GM12878 (cell line): ENCODE data around the gene RARRES2. TPM values are rescaled to one million over a fixed set of nuclear protein-coding genes. Genes with fewer than 3 reads are reported as not detected.

ENCODE experiments used
- ATAC-seq: fragments of 200-7000 bp; cut with Tn5 transposase; 3 replicates; pipeline ENCODE4 v1.9.1; 2020; ENCODE audit warnings: mild to moderate bottlenecking, moderate library complexity
- BruUV-seq: library from RNA; stranded (reverse); fragments of 400-500 nt; replicated peaks from 2 replicates; lab custom pipeline; 2021; lab: Mats Ljungman, UMichigan
- CTCF ChIA-PET: fragments of 300-600 bp; sonication (Branson Sonifier 250); formaldehyde crosslinking; extraction: SDS; loops from one replicate; lab custom pipeline; 2021; ENCODE audit warnings: inconsistent platforms; lab: Yijun Ruan, JAX
- POLR2A ChIA-PET: fragments of 350-600 bp; formaldehyde crosslinking; extraction: SDS; loops from one replicate; lab custom pipeline; 2021; ENCODE audit warnings: inconsistent platforms; lab: Charles Lee
- RAD21 ChIA-PET: fragments of 300-600 bp; sonication (Branson Sonifier 250); formaldehyde crosslinking; loops from one replicate; lab custom pipeline; 2023; ENCODE audit warnings: antibody characterized with exemption; ENCODE audit not compliant: unreplicated experiment; lab: Charles Lee
- SMC1A ChIA-PET: fragments of 300-600 bp; sonication (Branson Sonifier 250); formaldehyde crosslinking; loops from one replicate; lab custom pipeline; 2023; ENCODE audit not compliant: unreplicated experiment, uncharacterized antibody; lab: Charles Lee
- DNase-seq: peaks from one replicate; pipeline ENCODE4 v3.0.0-alpha.2; 2011; ENCODE audit warnings: low read depth, low spot score
- FAIRE-seq: peaks from 3 replicates; lab custom pipeline; 2011; peaks lifted over from hg19 to GRCh38; lab: Jason Lieb, UNC
- H2AFZ ChIP-seq: 2 replicates; pipeline ENCODE4 v1.6.0; 2011; ENCODE audit warnings: low read depth, low read length, control low read depth; ENCODE audit not compliant: control insufficient read depth
- H3K27ac ChIP-seq: 2 replicates; pipeline ENCODE4 v1.5.1; 2011; ENCODE audit warnings: control low read depth; ENCODE audit not compliant: control insufficient read depth, insufficient read depth
- H3K27me3 ChIP-seq, 2 experiments: replicated peaks in 1 of 2; 2 replicates each; pipeline versions ENCODE4 v1.6.0 to v1.6.1; 2011; ENCODE audit warnings: low read length in 1 of 2; ENCODE audit not compliant: control insufficient read depth in 2 of 2, insufficient read depth in 2 of 2
- H3K36me3 ChIP-seq, 2 experiments: 2 replicates each; pipeline ENCODE4 v1.5.1; 2011; ENCODE audit warnings: low read length in 1 of 2; ENCODE audit not compliant: control insufficient read depth in 2 of 2, insufficient read depth in 2 of 2
- H3K4me1 ChIP-seq: 2 replicates; pipeline ENCODE4 v1.6.1; 2011; ENCODE audit warnings: mild to moderate bottlenecking, low read length, moderate library complexity, mixed read lengths; ENCODE audit not compliant: control insufficient read depth, insufficient read depth
- H3K4me2 ChIP-seq: 2 replicates; pipeline ENCODE4 v1.6.0; 2011; ENCODE audit warnings: control low read depth; ENCODE audit not compliant: control insufficient read depth, insufficient read depth
- H3K4me3 ChIP-seq: fragments of 200-600 bp; sonication (generic); 2 replicates; pipeline ENCODE4 v1.5.1; 2016
- H3K79me2 ChIP-seq: 2 replicates; pipeline ENCODE4 v1.6.0; 2011; ENCODE audit warnings: low read length; ENCODE audit not compliant: control insufficient read depth, insufficient read depth
- H3K9ac ChIP-seq: 2 replicates; pipeline ENCODE4 v1.8.0; 2011; ENCODE audit warnings: low read length, control low read depth, mixed read lengths; ENCODE audit not compliant: control insufficient read depth, insufficient read depth
- H3K9me3 ChIP-seq: replicated peaks from 3 replicates; pipeline ENCODE4 v1.5.1; 2011; ENCODE audit warnings: mild to moderate bottlenecking, low read length; ENCODE audit not compliant: control insufficient read depth, insufficient read depth
- H4K20me1 ChIP-seq: 2 replicates; pipeline ENCODE4 v1.6.0; 2011; ENCODE audit not compliant: control insufficient read depth, insufficient read depth
- EGR1 ChIP-seq, 2 experiments: IDR thresholded peaks; 1 replicate in 1 of 2; 2 replicates in 1 of 2; pipeline ENCODE4 v1.6.1; 2011 to 2012; ENCODE audit warnings: low read depth in 2 of 2, low read length in 2 of 2, borderline replicate concordance in 1 of 2, mild to moderate bottlenecking in 1 of 2, moderate library complexity in 1 of 2
- HDAC6 ChIP-seq: fragments of 200-600 bp; sonication (generic); IDR thresholded peaks from one replicate; pipeline ENCODE4 v1.8.0; 2017; ENCODE audit warnings: antibody characterized with exemption; ENCODE audit not compliant: unreplicated experiment
- IKZF1 ChIP-seq: fragments of 450-650 bp; conservative IDR thresholded peaks from 2 replicates; pipeline ENCODE4 v1.6.1; 2017; ENCODE audit warnings: antibody characterized with exemption, mild to moderate bottlenecking
- PML ChIP-seq: IDR thresholded peaks from 2 replicates; pipeline ENCODE4 v1.6.1; 2012; ENCODE audit warnings: low read length, inconsistent platforms
- RFX5 ChIP-seq: IDR thresholded peaks from 2 replicates; pipeline ENCODE4 v1.6.1; 2011; ENCODE audit warnings: low read depth, low read length, improper control_type of control experiment
- SMARCA5 ChIP-seq: fragments of 450-650 bp; IDR thresholded peaks from 2 replicates; pipeline ENCODE4 v1.6.1; 2017; ENCODE audit warnings: mild to moderate bottlenecking
- SREBF2 ChIP-seq: IDR thresholded peaks from 2 replicates; pipeline ENCODE4 v1.6.1; 2012; ENCODE audit warnings: mild to moderate bottlenecking, low read length
- TARDBP ChIP-seq: IDR thresholded peaks from 2 replicates; pipeline ENCODE4 v1.6.1; 2016; ENCODE audit warnings: borderline replicate concordance
- WRNIP1 ChIP-seq: IDR thresholded peaks from 2 replicates; pipeline ENCODE4 v1.6.1; 2011; ENCODE audit warnings: low read depth, low read length, improper control_type of control experiment, borderline replicate concordance
- WGBS: methylation state at CpG from one replicate; pipeline ENCODE4 v1.1.6; 2016; ENCODE audit warnings: low lambda C conversion rate; ENCODE audit not compliant: insufficient replicate concordance, insufficient coverage; ENCODE audit errors: missing lambda C conversion rate; 5-methylcytosine and 5-hydroxymethylcytosine counted together
- in situ Hi-C: fragments of 300-500 bp; cut with MboI; formaldehyde crosslinking; loops from 9 replicates; pipeline ENCODE4 v1.14.3; 2018; ENCODE audit warnings: mixed read lengths
- intact Hi-C: fragments of 100-400 bp; cut with micrococcal nuclease; formaldehyde crosslinking; loops from one replicate; pipeline ENCODE4 v1.14.2; 2022; ENCODE audit not compliant: unreplicated experiment
- polyA plus RNA-seq, 11 experiments: library from polyadenylated mRNA; depleted of rRNA in 4 of 11; unstranded in 6 of 11; stranded (reverse) in 5 of 11; fragments of >200 nt; fragmentation: Nextera tagmentation in 4 of 11; fragmentation: Illumina TruSeq in 1 of 11; extraction: Ambion mirVana in 4 of 11; extraction: Trizol in 1 of 11; gene quantifications; 1 replicate in 1 of 11; 2 replicates in 10 of 11; pipeline versions ENCODE4 v1.2.1 to v1.2.3, GENCODE V29; 2011 to 2016; ENCODE audit warnings: inconsistent platforms in 2 of 11, missing spikeins in 2 of 11, low read depth in 1 of 11
- total RNA-seq, 4 experiments: library from RNA; depleted of rRNA in 3 of 4; stranded (reverse); fragments of >200 nt in 3 of 4; fragmentation: Illumina TruSeq in 1 of 4; extraction: Trizol in 1 of 4; gene quantifications; 2 replicates each; pipeline versions ENCODE4 v1.2.1 to v1.2.3, GENCODE V29; 2013 to 2021
- TF ChIP-seq, protein P1 (sequence below): fragments of 450-650 bp; conservative IDR thresholded peaks from 2 replicates; pipeline ENCODE4 v1.6.1; 2017; ENCODE audit warnings: mild to moderate bottlenecking, moderate library complexity
- TF ChIP-seq, protein P2 (sequence below): IDR thresholded peaks from 2 replicates; pipeline ENCODE4 v1.6.1; 2011; ENCODE audit warnings: mild to moderate bottlenecking, low read depth, low read length, moderate library complexity; ENCODE audit not compliant: insufficient replicate concordance
- TF ChIP-seq, protein P3 (sequence below): IDR thresholded peaks from 2 replicates; pipeline ENCODE4 v1.6.1; 2011; ENCODE audit warnings: borderline replicate concordance, low read depth, mild to moderate bottlenecking, moderate library complexity, mixed read lengths, low read length; ENCODE audit not compliant: insufficient read depth; ENCODE audit errors: extremely low read length

Gene RARRES2
- total and polyA plus RNA-seq, 10 of the 15 experiments (the other 5 are each of a cell fraction or from before 2014, with no cell fraction given): 0.13 to 2.2 (median 0.40) TPM; not detected in 3

DNA sequence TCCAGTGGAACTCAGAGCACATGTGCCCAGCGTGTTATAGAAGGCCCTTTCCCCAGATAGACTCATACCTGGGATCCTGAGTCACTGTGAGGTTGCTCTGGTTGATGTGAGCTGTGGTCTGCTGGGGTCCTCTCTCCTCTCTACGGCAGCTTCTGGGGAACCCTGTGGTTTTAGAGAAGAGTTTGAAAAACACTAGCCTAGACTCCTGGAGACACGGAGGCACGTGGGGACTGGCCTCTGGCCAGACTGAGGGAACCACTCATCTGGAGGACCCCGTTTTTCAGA lies 48.0 kb upstream of the RARRES2 start:
- Histone ChIP-seq H2AFZ (no peak overlapping the region), H3K9me3 (no peaks in the 10 kb centered on the region), H3K4me3 (no peak overlapping the region), H3K9ac (no peak overlapping the region), H3K4me2 (no peak overlapping the region), H3K4me1 (peaks cover 11% of the 10 kb centered on the region), H3K36me3 (peaks cover 6 to 12% of the 10 kb centered on the region in 2 experiments; a peak in 3 of 4 replicates), H4K20me1 (no peaks in the 10 kb centered on the region; the same call in 1 of the 2 replicates), H3K27ac (no peak overlapping the region), H3K79me2 (peaks cover 4% of the 10 kb centered on the region), H3K27me3 (no peaks in the 10 kb centered on the region)
- ChIA-PET CTCF (no interaction called here), RAD21 (no interaction called here), SMC1A (no interaction called here), POLR2A (no interaction called here)
- no TSS peak for BruUV-seq
- no peak for FAIRE-seq
- 73% methylated on average over 5 of the region's 5 CpGs for WGBS
- TF ChIP-seq, protein P1, sequence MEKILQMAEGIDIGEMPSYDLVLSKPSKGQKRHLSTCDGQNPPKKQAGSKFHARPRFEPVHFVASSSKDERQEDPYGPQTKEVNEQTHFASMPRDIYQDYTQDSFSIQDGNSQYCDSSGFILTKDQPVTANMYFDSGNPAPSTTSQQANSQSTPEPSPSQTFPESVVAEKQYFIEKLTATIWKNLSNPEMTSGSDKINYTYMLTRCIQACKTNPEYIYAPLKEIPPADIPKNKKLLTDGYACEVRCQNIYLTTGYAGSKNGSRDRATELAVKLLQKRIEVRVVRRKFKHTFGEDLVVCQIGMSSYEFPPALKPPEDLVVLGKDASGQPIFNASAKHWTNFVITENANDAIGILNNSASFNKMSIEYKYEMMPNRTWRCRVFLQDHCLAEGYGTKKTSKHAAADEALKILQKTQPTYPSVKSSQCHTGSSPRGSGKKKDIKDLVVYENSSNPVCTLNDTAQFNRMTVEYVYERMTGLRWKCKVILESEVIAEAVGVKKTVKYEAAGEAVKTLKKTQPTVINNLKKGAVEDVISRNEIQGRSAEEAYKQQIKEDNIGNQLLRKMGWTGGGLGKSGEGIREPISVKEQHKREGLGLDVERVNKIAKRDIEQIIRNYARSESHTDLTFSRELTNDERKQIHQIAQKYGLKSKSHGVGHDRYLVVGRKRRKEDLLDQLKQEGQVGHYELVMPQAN: no peak
- no peak for TF ChIP-seq HDAC6
- TF ChIP-seq SREBF2: no peak
- TF ChIP-seq, protein P2, sequence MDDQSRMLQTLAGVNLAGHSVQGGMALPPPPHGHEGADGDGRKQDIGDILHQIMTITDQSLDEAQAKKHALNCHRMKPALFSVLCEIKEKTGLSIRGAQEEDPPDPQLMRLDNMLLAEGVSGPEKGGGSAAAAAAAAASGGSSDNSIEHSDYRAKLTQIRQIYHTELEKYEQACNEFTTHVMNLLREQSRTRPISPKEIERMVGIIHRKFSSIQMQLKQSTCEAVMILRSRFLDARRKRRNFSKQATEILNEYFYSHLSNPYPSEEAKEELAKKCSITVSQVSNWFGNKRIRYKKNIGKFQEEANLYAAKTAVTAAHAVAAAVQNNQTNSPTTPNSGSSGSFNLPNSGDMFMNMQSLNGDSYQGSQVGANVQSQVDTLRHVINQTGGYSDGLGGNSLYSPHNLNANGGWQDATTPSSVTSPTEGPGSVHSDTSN: no peak
- TF ChIP-seq RFX5: no peak
- no peak for TF ChIP-seq IKZF1
- no peak for TF ChIP-seq EGR1 (IDR thresholded peaks at IDR 0.05; ENCODE audit: borderline replicate concordance in 1 of 2, low read depth in 2 of 2, low read length in 2 of 2)
- TF ChIP-seq, protein P3, sequence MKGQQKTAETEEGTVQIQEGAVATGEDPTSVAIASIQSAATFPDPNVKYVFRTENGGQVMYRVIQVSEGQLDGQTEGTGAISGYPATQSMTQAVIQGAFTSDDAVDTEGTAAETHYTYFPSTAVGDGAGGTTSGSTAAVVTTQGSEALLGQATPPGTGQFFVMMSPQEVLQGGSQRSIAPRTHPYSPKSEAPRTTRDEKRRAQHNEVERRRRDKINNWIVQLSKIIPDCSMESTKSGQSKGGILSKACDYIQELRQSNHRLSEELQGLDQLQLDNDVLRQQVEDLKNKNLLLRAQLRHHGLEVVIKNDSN: no peak
- TF ChIP-seq SMARCA5: no peak
- no peak for TF ChIP-seq TARDBP
- TF ChIP-seq PML: no peak
- no peak for TF ChIP-seq WRNIP1
- DNase-seq: no peak
- no peak for ATAC-seq
- intact Hi-C loops (no loop called here), in situ Hi-C loops (no loop called here)
